ENCODE data around the gene FRK.

FRK gene

DNA sequence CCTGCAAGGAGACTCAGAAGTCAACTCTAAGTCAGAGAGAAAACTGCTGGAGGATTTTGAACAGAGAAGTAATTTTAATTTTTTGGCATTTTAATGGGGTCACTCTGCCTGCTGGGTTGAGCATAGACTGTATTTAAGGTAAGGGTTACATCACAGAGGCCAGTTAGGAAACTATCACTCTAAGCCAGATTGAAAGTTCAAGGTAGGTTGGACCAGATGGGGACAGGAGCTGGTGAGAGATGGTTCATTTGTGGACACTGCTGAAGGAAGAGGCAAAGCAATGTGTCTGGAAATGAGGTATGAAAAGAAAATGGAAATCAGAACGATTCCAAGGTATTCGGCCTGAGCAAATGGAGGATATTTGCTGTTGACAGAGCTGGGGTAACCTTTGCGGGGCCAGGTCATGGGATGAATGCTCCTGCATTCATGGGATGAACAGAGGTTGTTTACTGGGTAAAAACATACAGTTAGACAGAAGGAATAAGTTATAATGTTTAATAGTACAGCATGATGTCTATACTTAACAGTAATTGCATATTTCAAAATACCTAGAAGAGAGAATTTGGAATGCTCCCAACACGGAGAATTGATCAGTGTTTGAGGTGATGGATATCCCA, 26.9 kb downstream of the FRK start:
- no peak for DNase-seq

DNA sequence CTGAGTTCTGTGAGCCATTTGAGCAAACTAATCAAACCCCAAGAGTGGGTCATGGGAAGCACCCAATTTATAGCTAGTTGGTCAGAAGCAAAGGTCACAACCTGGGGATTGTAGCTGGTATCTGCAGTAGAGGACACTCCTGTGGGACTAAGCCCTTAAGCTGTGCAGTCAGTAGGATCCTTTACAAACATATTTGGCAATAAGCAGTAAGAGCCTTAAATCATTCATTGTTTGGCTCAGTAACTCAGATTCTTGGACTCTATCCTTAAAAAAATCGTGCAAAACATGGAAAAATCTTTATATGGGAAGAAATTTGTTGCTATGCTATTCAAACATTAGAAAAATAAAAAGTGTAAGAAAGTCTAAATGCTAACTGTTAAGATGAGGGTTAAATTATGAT, 29.9 kb downstream of the FRK start:
- DNase-seq, result no peak

DNA sequence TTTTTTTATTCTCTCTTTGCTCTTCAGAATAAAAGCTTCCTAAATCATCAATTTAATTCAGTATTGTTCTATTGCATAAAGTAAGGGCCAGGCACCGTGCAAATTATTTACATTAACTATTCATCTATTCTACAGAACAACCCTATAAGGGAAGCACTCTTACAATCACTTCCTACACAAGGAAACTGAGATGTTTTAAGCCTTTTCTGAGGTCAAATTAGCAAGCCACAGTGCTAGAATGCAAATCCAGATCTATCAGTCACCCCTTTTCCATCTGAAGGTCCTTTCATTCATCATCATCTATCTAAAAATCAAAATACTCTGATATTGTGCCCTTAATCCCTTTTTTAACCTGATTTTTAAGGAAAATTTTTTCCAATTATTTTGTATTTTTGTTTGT, 31.2 kb downstream of the FRK start:
- DNase-seq, result no peak

DNA sequence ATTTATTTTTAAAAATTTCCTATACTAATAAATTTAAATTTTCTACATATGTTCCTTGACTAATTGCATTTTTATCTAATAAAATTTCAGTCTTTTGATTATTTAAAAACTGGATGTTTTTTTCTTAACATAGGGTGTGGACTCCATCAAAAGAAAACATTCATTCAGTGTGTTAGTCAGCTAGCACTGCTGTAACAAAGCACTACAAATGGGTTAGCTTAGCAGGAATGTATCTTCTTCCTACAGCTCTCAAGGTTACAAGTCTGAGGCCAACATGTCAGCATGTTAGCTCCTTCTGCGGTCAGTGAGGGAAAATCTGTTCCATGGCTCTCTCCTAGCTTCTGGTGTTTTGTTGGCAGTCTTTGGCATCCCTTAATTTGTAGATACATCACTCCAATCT, 32.5 kb downstream of the FRK start:
- no peak for DNase-seq

DNA sequence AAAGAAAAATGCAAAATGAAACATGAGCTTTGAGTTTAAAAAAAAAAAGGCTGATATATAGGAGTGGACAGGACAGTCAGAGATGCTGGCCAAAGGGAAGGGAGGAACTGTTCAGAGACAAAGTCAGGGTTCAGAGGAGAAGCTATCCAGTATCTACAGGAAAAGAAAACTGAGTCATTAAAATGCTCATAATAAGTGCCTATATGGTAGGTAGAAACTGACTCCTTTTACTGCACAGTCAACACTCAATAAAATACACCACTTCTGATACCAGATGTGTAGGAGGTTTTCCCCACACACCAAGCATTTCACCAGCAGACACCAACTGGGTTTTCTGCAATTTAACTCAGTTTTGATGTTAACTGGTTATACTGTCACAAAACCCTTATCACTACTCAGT, 32.9 kb downstream of the FRK start:
- DNase-seq, result no peak

DNA sequence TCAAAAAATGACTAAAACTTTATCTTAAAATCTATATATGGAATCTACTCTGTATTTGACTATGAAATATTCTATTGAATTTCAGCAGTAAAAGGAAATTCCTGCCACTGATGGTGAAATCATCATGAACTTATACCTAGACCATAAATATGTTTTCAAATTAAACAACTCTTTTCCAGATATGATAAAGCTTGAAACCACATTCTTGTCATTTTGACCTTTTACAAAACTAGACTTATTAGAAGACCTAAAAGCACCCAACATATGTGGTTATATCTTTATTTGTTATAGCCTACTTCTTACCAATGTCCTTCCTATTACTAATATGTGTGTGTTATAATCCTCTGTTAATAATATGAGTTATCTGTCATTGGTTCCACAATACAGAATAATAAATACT, 35.3 kb downstream of the FRK start:
- DNase-seq, result no peak

DNA sequence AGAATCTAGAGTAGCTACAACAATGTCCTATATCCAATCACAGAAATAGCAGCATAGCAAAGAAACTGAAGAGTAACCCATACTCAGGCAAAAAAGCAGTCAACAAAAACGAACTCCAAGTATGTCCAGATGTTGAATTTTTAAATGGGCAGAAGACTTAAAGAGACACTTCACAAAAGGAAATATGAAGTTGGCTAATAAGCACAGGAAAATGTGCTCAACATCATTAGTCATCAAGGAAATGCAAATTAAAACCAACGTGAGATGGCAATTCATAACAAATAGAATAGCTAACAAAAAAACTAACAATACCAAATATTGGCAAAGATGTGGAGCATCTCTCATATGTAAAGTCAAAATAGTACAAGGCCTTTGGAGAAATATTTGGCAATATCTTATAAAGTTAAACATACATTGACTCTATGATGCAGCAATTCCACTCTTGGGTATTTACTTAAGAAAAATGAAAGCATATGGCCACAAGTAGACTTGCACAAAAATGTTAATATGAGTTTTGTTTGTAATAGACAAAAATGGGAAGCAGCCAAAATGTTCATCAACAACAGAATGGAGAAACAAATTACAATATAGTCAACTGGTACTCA, 37.7 kb downstream of the FRK start:
- DNase-seq, result no peak

DNA sequence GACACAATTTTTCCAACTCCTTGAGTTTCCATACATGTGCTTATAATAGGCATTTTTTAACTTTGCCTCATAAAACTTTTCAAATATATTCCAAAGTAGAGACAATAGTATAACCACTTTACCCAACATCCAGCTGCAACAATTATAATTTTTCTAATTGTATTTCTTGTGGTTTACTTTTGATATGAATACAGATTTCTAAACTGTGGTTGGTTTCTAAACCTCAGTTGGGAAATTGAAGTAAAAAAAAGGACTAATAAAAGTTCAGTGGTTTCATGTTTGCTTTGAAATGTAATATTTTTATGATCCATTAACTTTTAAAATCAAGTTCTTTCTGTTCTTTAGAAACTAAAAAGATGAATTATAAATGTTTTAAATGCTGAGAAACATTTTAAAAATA, 40.0 kb downstream of the FRK start:
- DNase-seq, result no peak

DNA sequence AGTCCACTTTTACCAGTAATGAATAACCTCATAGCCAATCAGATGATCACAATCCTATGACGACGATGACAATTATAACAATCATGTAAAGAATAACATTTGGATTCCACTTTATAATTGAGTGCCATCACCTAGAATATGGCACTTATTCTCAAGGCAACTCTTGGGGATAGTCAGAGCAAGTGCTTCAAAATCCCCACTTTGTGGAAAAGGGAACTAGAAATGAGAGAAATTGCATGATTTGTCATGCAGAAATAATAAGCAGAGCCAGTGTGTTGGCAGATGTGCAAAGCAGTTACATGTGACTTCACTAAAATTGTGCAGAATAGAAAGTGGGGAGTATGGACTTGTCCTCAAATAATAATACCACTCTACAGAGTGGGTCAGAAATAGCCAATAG, 41.3 kb downstream of the FRK start:
- no peak for DNase-seq

DNA sequence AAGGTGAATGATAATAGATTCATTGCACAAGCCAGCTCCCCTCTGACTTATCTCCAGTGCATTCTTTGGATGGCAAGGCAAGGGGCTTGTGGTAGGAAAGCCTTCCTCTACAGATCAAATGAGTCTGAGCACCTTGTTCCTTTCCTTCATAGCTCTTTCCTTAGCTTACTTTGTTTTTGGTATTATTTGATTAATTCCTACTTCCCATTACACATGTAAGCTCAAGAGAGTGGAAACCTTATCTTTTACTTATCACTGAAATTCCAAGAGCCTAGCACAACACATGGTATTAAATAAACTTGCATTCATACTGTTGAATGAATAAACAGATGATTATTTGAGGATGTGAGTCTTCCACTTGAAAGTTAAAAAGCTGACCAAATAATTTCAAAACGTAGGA, 41.7 kb downstream of the FRK start:
- no peak for DNase-seq

DNA sequence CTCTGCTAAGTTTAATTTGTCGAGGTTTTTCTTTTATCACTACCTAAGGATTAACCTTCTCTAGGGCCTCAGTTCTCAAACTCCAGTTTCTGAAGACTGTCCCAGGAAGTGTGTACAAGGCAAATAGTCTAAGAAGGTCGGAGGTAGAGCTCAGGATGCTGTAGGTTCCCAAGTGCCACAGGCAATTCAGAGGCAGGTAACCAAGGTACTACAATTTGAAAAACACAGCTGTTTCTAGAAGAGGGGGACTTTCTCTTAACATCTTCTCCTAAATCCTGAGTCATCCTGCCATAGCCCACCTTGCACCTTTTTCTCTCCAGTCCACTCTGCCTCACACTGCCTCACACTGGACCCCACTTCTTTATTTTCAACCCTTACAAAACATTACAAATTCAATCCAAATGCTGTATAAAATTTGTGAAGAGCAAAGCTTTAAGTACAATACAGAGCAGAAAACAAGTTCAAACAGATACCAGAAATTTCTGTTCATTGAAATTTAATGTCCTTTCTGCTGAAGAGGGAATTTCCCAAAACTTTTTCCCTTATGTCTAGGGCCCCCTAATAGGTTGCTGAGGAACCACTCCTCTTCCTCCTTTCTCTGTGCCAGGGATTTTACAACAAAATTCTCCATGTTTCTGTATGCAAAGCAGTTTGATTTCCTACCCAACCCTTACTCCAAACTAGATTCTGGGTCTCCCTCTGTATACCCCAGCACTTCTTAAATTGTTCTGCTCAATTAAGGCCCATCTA, 43.0 kb downstream of the FRK start:
- no peak for DNase-seq

DNA sequence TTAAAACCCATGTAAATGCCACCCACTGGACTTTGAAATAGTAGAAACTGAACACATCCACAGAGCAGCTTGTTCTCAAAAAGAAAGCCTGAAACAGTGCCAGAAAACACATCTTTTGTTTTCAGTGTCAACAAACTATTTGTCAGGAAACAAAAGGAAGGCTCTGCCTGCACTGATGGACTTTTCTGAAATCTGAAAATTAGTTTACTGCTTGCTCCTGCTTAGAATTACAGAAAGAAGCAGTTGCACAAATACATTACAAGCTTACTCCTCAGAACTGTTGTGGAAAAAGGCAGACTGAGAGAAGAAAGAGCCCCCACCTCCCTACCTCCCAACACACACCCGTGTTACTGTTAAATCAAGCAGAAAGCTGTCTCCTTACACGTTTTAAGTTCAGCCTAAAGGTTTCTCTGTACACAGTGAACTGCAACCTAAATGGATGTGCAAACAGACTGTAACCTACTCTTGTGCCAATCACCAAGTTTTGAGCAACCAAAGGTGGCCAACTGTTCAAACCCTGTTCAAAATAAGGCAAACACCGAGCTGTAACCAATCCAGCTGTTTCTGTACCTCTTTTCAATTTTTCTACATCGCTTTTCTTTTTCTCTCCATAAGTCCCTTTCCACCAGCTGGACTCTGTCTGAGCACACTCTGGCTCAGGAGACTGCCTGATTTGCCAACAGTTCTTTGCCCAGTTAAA, 43.7 kb downstream of the FRK start:
- no peak for DNase-seq

DNA sequence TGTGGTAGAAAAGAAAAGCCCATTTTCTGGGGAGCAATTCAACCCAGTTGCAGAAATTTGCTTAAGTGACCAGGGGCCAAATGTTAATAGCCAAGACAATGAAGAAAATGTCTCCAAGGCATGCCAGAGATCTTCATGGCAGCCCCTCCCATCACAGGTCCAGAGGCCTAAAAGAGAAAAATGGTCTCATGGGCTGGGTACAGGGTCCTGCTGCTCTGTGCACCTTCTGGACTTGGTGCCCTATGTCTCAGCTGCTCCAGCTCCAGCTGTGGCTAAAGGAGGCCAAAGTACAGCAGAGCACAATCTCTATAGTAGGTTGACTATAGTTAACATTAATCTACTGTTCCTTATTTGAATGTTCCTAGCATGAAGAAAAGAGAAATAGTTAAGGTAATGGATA, 44.7 kb downstream of the FRK start:
- DNase-seq, result no peak

DNA sequence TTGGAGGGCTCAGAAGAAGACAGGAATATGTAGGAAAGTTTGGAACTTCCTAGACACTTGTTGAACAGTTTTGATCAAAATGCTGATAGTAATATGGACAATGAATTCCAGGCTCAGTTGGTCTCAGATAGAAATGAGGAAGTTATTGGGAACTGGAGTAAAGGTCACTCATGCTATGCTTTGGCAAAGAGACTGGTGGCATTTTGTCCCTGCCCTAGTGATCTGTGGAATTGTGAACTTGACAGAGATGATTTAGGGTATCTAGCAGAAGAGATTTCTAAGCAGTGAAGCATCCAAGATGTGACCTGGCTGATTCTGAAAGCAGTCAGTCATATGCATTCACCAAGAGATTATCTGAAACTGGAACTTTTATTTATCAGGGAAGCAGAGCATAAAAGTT, 45.1 kb downstream of the FRK start:
- DNase-seq, result no peak

DNA sequence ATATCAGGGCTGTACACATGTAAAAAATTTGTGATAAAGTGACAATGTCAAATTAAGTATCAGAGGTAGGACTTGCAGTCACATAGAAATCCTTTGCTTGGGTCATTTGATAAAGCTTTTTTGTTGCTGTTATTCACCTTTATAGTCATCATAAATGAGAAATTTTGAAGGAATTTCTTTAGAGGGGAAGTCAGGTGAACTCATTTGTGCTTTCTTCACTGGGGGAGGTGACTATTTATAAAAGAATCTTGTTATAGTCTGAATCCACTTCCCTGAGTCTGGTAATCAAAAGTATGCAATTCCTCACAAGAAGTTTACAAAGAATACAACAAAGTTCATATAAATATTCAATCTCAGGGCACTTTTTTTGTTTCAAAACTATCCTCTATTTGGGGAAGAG, 47.7 kb downstream of the FRK start:
- no peak for DNase-seq

DNA sequence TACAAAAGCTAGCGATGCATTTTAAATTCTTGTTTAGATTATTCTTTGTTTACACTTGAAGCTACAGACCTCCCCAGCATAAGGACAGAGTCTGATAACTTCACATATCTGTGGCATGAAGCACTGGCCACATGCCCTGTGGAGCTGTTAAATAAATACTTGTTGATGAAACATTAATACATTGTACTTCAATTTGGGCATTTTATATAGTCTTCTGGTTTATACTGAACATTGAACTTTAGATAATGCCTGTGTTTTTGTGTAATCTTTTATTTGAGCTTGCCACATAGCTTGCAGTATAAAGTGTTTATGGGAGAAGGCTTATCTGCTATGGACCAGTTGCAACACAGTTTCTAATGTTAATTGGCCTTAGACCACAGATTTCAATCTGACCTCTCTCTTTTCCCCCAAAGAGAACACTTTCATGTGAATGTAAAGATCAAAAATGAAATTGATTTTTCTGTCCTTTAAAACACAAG, 48.2 kb downstream of the FRK start:
- no peak for DNase-seq

DNA sequence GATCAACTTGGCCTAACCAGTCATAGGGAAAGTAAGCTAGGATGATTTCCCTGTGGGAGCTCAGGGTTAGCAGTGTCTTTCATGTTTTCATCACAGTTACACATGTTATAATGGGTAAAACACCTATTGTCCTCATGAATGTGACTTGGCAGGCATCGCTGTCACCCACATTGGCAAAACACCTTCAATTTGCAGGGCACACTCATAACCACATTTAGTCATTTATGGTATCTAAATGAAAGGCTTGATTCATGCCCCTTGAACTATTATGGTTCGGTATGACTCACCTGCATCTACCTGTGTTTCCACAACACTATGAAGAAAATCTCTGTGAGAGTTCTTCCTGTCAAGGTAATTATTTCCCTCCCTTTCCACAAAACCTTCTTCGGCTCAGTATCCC, 49.2 kb downstream of the FRK start:
- DNase-seq, result no peak

DNA sequence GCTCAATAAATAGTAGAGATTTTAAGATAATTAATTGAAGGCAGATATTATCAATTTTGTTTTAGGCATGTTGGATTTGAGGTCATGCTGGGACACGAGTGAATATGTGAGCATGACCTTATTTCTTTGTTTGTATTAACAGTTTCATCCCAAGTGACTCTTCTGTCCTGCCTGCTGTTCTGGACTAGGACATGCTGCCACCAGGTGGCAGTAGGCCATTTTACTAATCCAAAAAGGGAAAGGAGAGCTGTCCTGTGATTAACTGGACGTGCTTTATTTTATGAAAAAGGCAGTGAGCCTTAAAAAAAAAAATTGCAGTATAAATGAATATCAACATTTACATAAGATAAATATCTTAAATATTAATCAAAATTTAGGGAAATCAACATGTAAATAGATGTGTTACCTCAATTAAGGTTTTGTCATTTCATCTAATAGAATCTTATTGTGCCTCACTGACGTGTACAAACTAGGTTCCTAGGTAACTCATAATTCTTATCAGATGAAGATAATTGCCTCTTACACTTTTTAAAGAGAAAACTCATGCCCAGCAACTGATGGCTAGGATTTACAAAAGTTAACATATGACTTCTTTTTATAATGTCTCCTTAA, 49.8 kb downstream of the FRK start:
- DNase-seq, result peak in 4 of 6 experiments; percentile 4 to 34 (median 12)

DNA sequence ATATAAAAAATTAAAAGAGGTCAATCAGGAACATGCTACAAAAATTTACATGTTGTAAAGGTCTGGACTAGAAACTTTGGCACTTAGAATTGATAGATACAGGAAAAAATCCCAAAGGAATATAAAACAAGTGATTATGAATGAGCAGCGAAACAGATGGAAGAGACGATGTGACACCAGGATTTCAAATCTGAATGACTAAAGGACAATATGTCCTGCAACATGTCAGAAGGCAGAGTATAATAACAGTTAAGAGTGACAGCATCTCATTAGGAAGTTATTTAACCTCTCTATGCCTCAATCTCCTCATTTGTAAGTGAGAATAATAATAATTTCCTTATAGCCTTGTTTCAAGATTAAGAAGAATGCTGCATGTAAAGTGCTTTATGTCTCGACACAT, 50.3 kb downstream of the FRK start:
- no peak for DNase-seq

DNA sequence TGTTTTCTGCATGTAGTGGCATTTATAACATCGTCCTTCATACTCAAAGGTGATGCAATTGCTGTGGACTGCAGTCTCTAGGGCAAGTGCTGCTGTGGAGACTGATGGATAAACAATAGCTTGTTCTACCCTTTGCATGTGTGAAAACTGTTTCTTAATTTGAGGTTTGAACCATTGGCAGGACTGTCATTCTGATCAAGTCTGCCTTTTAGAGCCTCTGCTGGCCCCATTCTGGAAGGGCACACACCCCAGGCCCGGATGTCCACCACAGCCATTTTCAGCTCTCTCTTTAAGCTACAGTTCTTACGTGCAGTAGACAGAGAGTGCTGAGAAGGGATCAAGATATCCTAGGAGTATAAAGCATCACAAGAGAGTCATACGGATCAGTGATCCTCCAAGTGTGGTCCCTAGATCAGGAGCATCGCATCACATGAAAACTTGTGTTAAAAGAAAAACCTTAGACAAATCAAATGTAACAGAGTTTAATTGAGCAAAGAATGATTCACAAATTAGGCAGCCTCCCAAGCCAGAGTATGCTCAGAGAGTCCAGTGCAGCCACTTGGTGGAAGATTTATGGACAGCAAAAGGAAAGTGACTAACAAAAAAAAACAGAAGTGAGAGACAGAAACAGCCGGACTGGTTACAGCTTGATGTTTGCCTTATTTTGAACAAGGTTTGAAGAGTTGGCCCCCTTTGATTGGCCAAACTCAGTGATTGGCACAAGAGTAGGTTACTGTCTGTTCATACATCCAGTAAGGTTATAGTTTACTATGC, 52.0 kb downstream of the FRK start:
- DNase-seq, result no peak

DNA sequence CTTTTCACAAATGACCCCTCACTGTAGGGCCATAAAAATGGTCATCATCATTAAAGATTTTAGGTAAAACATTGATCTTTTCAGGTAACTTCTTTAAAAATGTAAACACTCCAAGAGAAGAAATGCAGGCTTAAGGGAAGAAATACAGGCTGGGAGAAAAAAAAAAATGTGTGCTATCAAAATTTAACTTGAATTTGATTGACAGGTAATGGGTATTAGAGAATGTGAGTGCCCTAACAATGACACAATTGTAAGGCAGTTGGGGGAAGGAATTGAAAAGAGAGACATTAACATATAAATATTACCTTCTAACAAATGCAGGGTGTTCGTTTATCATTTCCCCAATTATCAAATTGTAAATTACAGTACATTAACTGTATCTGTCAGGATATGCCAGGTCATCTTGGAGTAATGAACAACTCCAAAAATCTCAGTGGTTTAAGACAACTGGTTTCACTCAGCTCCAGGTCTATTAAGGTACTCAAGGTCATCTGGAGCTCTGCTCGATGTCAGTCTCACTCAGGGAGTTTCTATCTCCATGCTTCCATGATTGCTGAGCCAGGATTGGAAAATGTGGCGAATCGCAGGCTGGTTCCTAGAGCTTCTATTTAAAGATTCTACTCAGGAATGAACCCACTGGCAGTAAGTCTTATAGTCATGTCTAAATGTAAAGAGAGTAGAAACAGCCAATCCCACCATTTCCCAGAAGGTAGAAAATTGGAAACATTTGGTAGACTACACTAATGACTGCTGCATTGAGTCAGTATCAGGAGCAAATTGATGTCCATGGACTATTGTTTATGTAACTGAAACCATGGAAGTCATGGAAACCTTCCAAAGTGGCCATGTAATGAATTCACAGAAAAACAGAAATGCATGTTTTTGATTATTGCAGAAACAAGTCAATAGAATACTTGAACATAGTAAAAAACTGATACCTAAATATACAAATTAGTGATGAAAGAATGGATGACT, 55.6 kb downstream of the FRK start:
- no peak for DNase-seq
